SK-N-DZ (cell line): ENCODE data around the gene SMIM11.
"Not testable (repeated sequence)": the region's sequence is repeated elsewhere in the genome, so short reads cannot be mapped to it uniquely, and the experiment has no call there.

ENCODE experiments used
- DNase-seq: peaks from one replicate; pipeline ENCODE4 v3.0.0-alpha.2; 2015; ENCODE audit warnings: low spot score

Gene SMIM11

GRCh38 chr21:34354836-34355235 is 20.5 kb upstream of the SMIM11 start:
- DNase-seq: no peak

DNA sequence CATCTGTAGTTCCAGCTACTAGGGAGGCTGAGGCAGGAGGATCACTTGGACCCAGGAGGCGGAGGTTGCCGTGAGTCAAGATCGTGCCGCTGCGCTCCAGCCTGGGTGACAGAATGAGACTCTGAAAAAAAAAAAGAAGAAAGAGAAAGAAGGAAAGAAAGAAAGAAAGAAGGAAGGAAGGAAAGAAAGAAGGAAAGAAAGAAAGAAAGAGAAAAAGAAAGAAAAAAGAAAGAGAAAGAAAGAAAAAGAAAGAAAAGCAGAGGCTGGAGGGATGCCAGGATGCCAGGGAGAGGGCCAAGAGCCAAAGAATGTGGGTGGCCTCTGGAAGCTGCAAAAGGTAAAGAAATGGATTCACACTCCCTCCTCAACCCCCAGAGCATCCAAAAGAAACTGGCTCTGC is 19.7 kb upstream of the SMIM11 start:
- no peak for DNase-seq

- DNase-seq: no peak
Observed at GRCh38 chr21:34357889-34358288, 17.4 kb upstream of the SMIM11 start.

- DNase-seq: no peak
Observed at GRCh38 chr21:34358866-34359265, 16.4 kb upstream of the SMIM11 start.

DNA sequence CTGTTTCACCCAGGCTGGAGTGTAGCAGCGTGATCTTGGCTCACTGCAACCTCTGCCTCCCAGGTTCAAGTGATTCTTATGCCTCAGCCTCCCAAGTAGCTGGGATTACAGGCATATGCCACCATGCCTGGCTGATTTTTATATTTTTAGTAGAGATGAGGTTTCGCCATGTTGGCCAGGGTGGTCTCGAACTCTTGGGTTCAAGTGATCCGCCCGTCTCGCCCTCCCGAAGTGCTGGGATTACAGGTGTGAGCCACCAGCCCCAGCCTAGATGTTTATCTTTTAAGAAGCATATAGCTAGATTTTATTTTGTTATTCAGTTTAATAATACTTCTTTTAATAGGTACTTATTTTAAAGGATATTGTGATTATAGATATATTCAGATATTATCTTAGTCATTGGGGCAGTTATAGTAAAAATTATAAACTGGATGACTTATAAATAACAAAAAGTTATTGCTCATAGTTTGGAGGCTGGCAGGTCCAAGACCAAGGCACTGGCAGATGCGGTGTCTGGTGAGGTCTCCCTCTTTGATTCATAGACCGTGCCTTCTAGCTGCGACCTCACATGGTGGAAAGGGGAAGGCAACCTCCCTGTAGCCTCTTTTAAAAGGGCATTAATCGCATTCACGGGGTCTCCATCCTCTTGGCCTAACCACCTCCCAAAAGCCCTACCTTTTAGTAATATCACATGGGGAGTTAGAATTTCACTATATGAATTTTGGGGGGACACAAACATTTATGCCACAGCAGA is 14.6 kb upstream of the SMIM11 start:
- peak; percentile 17 for DNase-seq

- DNase-seq: no peak
Observed at GRCh38 chr21:34362136-34362444, 13.2 kb upstream of the SMIM11 start.

- DNase-seq: no peak
Observed at GRCh38 chr21:34362670-34363069, 12.6 kb upstream of the SMIM11 start.

- DNase-seq: no peak
Observed at GRCh38 chr21:34363733-34364132, 11.6 kb upstream of the SMIM11 start, which contains the start of gene KCNE2. TSS of gene KCNE2 (plus strand) at chr21:34364006. CDS start at chr21:34370479, 6,473 bp downstream.

DNA sequence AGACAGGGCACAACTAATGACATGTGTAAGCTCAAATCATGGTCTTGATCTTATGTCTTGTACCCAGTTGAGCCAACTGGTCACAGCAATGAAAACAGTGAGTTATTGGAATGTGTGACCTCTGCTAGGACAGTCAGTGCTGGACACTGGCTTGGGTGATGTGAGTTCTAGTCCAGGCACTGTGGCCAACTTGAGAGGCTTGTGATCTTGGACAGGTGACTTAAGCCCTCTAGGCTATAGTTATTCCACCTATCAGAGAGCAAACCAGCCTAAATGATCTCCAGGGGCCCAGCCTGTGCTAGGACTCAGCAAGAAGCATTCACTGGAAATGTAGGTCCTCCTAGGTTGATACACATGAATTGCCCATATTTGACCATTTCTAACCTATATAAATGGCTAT is 10.4 kb upstream of the SMIM11 start:
- no peak for DNase-seq

DNA sequence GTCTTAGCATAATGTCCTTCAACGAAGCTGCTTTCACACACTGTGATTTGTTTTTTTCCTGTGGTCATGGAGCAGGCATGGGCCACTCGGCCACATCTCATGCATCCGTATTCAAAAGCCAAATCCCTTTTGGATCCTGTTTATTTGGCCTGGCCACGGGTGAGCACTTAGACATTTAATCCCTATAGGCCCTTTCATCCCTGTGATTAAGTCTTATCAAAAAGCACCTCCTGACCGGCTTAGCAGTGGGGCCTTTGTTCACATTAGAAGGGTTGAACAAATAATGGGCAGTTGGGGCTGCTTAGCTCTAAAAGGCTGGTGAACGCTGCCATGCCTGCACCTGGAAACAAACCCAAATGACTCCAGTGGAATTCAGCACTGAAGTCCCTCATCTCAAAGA is 9.5 kb upstream of the SMIM11 start:
- no peak for DNase-seq

- DNase-seq: peak; percentile 52
Observed at GRCh38 chr21:34367320-34367935, 7.9 kb upstream of the SMIM11 start.

- DNase-seq: no peak
Observed at GRCh38 chr21:34369741-34370140, 5.6 kb upstream of the SMIM11 start.

GRCh38 chr21:34372321-34372720 is 3.0 kb upstream of the SMIM11 start:
- no peak for DNase-seq

DNA sequence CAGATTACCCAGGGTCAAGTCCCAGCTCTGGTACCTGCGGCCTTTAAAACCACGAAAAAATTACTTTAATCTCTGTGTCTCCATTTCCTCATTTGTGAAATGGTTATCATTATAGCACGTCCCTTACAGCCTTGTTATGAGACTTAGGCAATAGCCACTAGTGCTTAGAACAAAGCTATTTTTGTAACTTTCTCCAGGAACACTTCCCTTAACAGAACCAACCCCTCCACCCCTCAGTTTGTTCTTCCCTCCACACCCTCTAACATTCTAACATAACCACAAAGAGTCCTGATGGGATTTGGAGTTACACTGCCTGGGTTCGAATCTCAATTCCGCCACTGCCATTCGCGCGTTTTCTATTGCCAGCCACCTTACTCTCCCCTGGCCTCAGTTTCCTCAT is 845 bp upstream of the SMIM11 start:
- not testable (repeated sequence) for DNase-seq

GRCh38 chr21:34375619-34375972 is 289 bp downstream of the SMIM11 start:
- DNase-seq: not testable (repeated sequence)

GRCh38 chr21:34383138-34383537 is 7.8 kb downstream of the SMIM11 start:
- DNase-seq: not testable (repeated sequence)

GRCh38 chr21:34383724-34384415 is 8.6 kb downstream of the SMIM11 start:
- DNase-seq: not testable (repeated sequence)

DNA sequence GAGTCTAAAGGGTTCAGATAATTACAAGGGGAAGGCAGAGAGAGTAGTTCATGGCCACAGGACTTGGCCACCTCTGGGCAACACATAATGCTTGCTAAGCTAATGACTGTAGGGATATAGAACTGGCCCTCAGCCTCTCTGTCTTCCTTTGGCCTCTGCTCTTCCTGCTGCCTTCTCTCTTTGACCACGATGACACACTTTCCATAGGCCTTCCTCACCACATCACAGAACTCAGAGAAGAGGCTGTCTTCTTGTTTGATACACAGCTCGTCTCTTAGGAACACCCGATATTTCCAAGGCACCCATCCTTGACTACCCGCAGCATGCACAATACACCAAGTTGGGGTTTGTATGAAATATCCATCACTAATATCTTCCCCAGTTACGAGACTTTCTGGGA is 25.2 kb downstream of the SMIM11 start:
- not testable (repeated sequence) for DNase-seq

- not testable (repeated sequence) for DNase-seq
Observed at GRCh38 chr21:34404742-34405141, 29.4 kb downstream of the SMIM11 start.

DNA sequence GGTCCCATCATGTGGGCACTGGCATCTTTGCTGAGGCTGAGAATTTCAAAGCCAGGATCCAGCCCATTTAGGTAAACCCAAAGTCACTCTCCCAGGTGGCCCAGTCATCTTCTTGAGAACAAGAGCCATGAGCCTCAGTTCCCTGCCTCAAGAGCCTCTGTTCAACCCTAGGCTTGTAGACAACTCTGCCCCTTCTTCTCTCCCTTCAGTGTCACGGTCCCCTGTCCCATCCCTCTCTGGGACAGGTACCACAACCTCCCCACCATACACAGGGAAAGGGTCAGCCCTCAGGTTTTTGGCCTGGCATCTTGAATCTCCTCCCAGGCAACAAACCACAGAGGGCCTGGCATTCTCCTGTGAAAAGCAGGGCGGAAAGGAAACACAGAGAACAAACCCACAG is 30.4 kb downstream of the SMIM11 start:
- DNase-seq: not testable (repeated sequence)

- not testable (repeated sequence) for DNase-seq
Observed at GRCh38 chr21:34406102-34406501, 30.8 kb downstream of the SMIM11 start.

- DNase-seq: not testable (repeated sequence)
Observed at GRCh38 chr21:34406676-34407075, 31.4 kb downstream of the SMIM11 start.

DNA sequence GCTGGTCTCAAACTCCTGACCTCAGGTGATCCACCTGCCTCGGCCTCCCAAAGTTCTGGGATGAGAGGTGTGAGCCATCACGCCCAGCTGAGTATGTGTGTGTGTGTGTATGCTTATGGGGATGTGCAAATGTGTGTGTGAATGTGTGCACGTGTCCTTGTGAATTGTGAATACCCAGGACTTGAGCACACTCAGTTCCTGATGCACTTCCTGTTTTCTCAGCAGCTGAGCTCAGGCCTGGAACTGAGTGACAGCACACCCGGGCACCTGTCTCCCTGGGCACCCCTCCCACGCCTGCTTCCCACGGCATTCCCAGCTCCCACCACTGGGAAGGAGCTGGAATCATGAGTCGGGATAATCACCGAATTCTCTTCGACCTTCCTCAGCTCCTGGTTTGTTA is 32.0 kb downstream of the SMIM11 start:
- not testable (repeated sequence) for DNase-seq
